Gastroesophageal sphincter (tissue), 4 donors: ENCODE measurements around the gene PTGDS. TPM values are rescaled to one million over a fixed set of nuclear protein-coding genes. Genes with fewer than 3 reads are reported as not detected.
A peak's percentile ranks its signal among the peaks of the same experiment; 100 is the strongest.
"Not testable (repeated sequence)": the region's sequence is repeated elsewhere in the genome, so short reads cannot be mapped to it uniquely, and the experiment has no call there.

Experiments
- ATAC-seq: fragments of 150-250 bp; one replicate; pipeline ENCODE4 v1.9.1; 2016; ENCODE audit warnings: mild to moderate bottlenecking, moderate library complexity
- H3K27ac ChIP-seq, 4 donors: fragments of 200-600 bp; sonication (generic) in 3 of 4; 1 replicate in 3 of 4; 2 replicates in 1 of 4; pipeline ENCODE4 v1.5.1; 2016 to 2019
- H3K27me3 ChIP-seq: fragments of 200-600 bp; sonication (generic); one replicate; pipeline ENCODE4 v1.5.1; 2019
- H3K36me3 ChIP-seq, 2 donors: fragments of 200-600 bp; sonication (generic); one replicate each; pipeline ENCODE4 v1.5.1; 2019; ENCODE audit warnings: control low read depth in 1 of 2
- H3K4me1 ChIP-seq, 3 donors: fragments of 200-600 bp; sonication (generic); 1 replicate in 2 of 3; 2 replicates in 1 of 3; pipeline ENCODE4 v1.5.1; 2016 to 2019; ENCODE audit warnings: control low read depth in 2 of 3
- H3K4me3 ChIP-seq, 2 donors: fragments of 200-600 bp; sonication (generic); one replicate each; pipeline ENCODE4 v1.5.1; 2019; ENCODE audit warnings: mild to moderate bottlenecking in 1 of 2, moderate library complexity in 1 of 2
- H3K9me3 ChIP-seq, 3 donors: fragments of 200-600 bp; sonication (generic); one replicate each; pipeline ENCODE4 v1.5.1; 2017 to 2019; ENCODE audit warnings: control low read depth in 2 of 3
- EP300 ChIP-seq: sonication (generic); formaldehyde crosslinking; IDR thresholded peaks from one replicate; pipeline ENCODE4 v1.6.1; 2017; ENCODE audit warnings: antibody characterized with exemption, mild to moderate bottlenecking
- POLR2A ChIP-seq, 2 donors: fragments of 450-650 bp; IDR thresholded peaks; one replicate each; pipeline ENCODE4 v1.6.1; 2017; ENCODE audit warnings: antibody characterized with exemption in 2 of 2, mild to moderate bottlenecking in 2 of 2, moderate library complexity in 1 of 2
- POLR2AphosphoS5 ChIP-seq: sonication (generic); formaldehyde crosslinking; IDR thresholded peaks from one replicate; pipeline ENCODE4 v1.6.1; 2017; ENCODE audit warnings: antibody characterized with exemption
- WGBS, 2 donors: methylation state at CpG; one replicate each; pipeline ENCODE4 v1.1.5; 2018; ENCODE audit warnings: low coverage in 1 of 2; 5-methylcytosine and 5-hydroxymethylcytosine counted together
- total RNA-seq, 4 donors: library from RNA; depleted of rRNA; stranded (reverse); fragments of >200 nt; gene quantifications; one replicate each; pipeline ENCODE4 v1.1.0, GENCODE V29; 2016
- TF ChIP-seq, protein P1 (sequence below), 4 experiments: fragments of 200-600 bp in 2 of 4; fragments of 450-650 bp in 2 of 4; sonication (generic) in 1 of 4; IDR thresholded peaks; one replicate each; pipeline ENCODE4 v1.5.1; 2017 to 2019; ENCODE audit warnings: antibody characterized with exemption in 4 of 4, mild to moderate bottlenecking in 2 of 4, moderate library complexity in 2 of 4

PTGDS gene
- total RNA-seq, 4 donors from 2014 or later, result 7.4 to 132 (median 29.7) TPM

- 74 to 95% methylated on average over 6 to 7 of the region's 10 CpGs for WGBS, 2 donors
- H3K27ac ChIP-seq, result no peak overlapping the region
These were observed 25.3 kb downstream of the PTGDS start for GRCh38 chr9:137002646-137003041.

DNA sequence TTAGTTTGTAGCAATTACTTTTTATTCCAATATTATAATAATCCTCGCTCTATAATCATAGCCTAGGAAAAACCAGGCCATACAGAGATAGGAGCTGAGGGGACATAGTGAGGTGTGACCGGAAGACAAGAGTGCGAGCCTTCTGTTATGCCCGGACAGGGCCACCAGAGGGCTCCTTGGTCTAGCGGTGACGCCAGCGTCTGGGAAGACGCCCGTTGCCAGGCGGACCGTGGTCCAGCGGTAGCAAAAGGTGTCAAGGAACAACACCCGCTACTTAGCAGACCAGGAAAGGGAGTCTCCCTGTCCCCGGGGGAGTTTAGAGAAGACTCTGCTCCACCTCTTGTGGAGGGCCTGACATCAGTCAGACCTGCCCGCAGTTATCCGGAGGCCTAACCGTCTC lies 27.0 kb downstream of the PTGDS start:
- ATAC-seq, H3K27ac ChIP-seq, H3K27me3 ChIP-seq, H3K9me3 ChIP-seq, H3K4me3 ChIP-seq: not testable (repeated sequence)
- 35 to 80% methylated on average over 1 to 14 of the region's 17 CpGs for WGBS, 2 donors
- TF ChIP-seq, protein P1, sequence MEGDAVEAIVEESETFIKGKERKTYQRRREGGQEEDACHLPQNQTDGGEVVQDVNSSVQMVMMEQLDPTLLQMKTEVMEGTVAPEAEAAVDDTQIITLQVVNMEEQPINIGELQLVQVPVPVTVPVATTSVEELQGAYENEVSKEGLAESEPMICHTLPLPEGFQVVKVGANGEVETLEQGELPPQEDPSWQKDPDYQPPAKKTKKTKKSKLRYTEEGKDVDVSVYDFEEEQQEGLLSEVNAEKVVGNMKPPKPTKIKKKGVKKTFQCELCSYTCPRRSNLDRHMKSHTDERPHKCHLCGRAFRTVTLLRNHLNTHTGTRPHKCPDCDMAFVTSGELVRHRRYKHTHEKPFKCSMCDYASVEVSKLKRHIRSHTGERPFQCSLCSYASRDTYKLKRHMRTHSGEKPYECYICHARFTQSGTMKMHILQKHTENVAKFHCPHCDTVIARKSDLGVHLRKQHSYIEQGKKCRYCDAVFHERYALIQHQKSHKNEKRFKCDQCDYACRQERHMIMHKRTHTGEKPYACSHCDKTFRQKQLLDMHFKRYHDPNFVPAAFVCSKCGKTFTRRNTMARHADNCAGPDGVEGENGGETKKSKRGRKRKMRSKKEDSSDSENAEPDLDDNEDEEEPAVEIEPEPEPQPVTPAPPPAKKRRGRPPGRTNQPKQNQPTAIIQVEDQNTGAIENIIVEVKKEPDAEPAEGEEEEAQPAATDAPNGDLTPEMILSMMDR (IDR thresholded peaks at IDR 0.05), result peak in 3 of 4 experiments; percentile 34 to 43 (median 40)
- Histone ChIP-seq H3K4me1 (peaks cover 0 to 19% (median 5%) of the 10 kb centered on the region in 3 donors), H3K36me3 (peaks cover 0 to 20% of the 10 kb centered on the region in 2 donors)

More at GRCh38 chr9:137002646-137003041, 25.3 kb downstream of the PTGDS start:
- no peak for ATAC-seq
- Histone ChIP-seq H3K4me1 (peaks cover 0 to 13% (median 4%) of the 10 kb centered on the region in 3 donors), H3K27me3 (peaks cover 14% of the 10 kb centered on the region), H3K4me3 (no peak overlapping the region), H3K36me3 (peaks cover 0 to 3% of the 10 kb centered on the region in 2 donors), H3K9me3 (no peaks in the 10 kb centered on the region)
- TF ChIP-seq POLR2A (IDR thresholded peaks at IDR 0.05) (no peak), EP300 (no peak), POLR2AphosphoS5 (no peak)
- TF ChIP-seq, protein P1 (IDR thresholded peaks at IDR 0.05), result no peak

DNA sequence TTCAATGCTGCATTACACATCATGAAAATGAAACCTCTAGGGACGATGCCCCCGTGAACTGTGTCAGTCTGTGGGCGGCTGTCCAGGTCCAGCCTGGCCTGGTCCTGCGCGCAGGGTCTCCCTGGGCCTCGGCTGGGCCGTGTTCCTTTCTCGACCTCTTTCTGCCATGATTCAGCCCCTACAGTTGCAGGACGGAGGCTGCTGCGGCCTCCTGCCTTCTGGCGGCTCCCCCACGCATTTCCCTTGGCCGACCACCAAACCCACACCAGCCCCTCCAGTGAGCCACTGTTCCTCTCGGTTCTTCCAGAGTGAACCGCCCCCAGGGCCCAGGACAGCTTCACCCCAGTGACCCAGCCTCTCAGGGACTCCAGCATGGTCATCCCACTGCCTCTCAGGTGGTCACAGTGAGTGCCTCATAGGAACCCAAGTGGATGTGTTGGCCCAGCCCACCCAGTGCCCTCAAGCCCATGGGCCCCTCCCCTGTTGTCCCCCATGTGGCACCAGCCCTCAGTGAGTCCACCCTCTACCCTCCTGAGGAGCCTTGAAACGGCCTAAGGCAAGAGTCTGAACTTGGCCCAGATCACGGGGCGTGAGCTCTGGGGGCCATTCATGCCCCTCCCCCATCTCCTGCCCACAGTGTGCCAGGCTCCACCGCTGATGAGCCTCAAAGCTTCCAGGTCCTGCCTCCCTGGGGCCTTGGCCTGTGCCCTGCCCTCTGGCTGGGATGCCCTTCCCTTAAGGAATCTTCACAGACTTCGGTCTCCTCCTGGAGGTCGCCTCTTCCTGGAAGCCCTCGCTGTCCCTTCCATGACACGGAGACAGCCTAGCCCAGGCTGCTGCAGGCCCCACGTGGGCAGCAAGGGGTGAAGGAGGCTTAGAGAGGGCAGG lies 29.1 kb downstream of the PTGDS start:
- peaks cover 0 to 19% (median 5%) of the 10 kb centered on the region in 3 donors for H3K4me1 ChIP-seq
- WGBS, 2 donors, result 60 to 72% methylated on average over 1 to 7 of the region's 24 CpGs
- no peaks in the 10 kb centered on the region for H3K27me3 ChIP-seq
- no peak for ATAC-seq
- H3K36me3 ChIP-seq, result peaks cover 0 to 40% of the 10 kb centered on the region in 2 donors
- no peak overlapping the region for H3K27ac ChIP-seq
- no peaks in the 10 kb centered on the region for H3K9me3 ChIP-seq
- H3K4me3 ChIP-seq, result no peak overlapping the region
- TF ChIP-seq POLR2A (IDR thresholded peaks at IDR 0.05), result no peak
- TF ChIP-seq, protein P1 (IDR thresholded peaks at IDR 0.05), result no peak
- no peak for TF ChIP-seq POLR2AphosphoS5
- no peak for TF ChIP-seq EP300

DNA sequence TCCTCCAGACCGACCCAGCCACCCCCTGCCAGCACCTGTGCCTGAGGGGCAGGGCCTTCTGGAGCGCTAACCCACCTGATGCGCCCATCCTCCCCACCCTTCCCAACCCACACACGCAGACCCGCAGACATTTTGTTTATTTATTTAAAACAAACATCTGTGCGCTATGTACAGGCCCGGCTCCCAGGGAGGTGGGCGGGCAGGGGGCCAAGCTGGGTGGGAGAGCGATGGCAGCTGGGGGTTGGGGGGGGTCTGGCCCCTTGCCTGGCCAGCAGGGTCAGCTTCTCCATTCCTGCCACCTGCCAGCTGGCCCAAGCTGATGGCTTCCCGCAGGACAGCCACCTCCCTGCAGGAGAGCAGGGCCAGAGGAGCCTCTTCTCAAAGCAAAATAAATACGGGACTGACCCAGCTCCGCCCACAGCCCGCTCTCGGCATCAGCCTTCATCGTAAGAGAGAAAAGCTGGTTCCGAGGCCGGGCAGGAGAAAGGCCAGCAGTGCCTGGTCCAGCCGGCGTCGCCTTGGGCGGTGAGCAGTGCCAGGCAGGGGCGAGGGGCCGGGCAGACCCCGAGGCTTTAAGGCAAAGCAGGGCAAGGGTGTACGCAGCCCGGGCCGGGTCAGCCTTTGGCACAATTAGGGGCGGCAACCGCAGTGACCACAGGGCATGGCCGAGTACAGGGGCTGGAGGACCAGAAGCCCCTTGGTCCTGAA lies 30.0 kb downstream of the PTGDS start:
- H3K27ac ChIP-seq, result no peak overlapping the region
- peaks cover 0 to 49% of the 10 kb centered on the region in 2 donors for H3K36me3 ChIP-seq
- peak; percentile 32 for ATAC-seq

More for the DNA sequence above, 30.0 kb downstream of the PTGDS start:
- peaks cover 0 to 19% (median 5%) of the 10 kb centered on the region in 3 donors for H3K4me1 ChIP-seq
- WGBS, 2 donors, result 29% methylated on average over 3 of the region's 30 CpGs; no CpG with 5 or more reads in 1 of the 2 donors
- H3K27me3 ChIP-seq, result no peaks in the 10 kb centered on the region
- H3K4me3 ChIP-seq, result no peak overlapping the region
- H3K9me3 ChIP-seq, result no peaks in the 10 kb centered on the region
- TF ChIP-seq, protein P1 (IDR thresholded peaks at IDR 0.05), result no peak
- no peak for TF ChIP-seq POLR2A (IDR thresholded peaks at IDR 0.05)
- no peak for TF ChIP-seq POLR2AphosphoS5
- TF ChIP-seq EP300, result no peak
